Measurements from ENCODE around the gene STAG1.

Gene STAG1

GRCh38 chr3:136661282-136661681 lies 90.9 kb downstream of the STAG1 start:
- no peak for TF ChIP-seq CTCF (IDR thresholded peaks at IDR 0.05; ENCODE audit: insufficient read depth, low read length, poor library complexity, severe bottlenecking)
- no peaks in the 10 kb centered on the region for H3K36me3 ChIP-seq (ENCODE audit: control insufficient read depth, insufficient read depth, low read length)
- H3K4me3 ChIP-seq (replicated peaks; ENCODE audit: low read depth, low read length) = no peak overlapping the region
- H3K27me3 ChIP-seq (replicated peaks; ENCODE audit: control insufficient read depth, insufficient read depth, low read length) = no peaks in the 10 kb centered on the region
- no peak for DNase-seq (ENCODE audit: extremely low read depth, insufficient read length)

GRCh38 chr3:136658946-136659682 lies 93.1 kb downstream of the STAG1 start:
- DNase-seq (ENCODE audit: extremely low read depth, insufficient read length) = no peak
- no peak for TF ChIP-seq CTCF (IDR thresholded peaks at IDR 0.05; ENCODE audit: insufficient read depth, low read length, poor library complexity, severe bottlenecking)
- Histone ChIP-seq H3K4me3 (replicated peaks; ENCODE audit: low read depth, low read length) (no peak overlapping the region), H3K27me3 (replicated peaks; ENCODE audit: control insufficient read depth, insufficient read depth, low read length) (no peaks in the 10 kb centered on the region), H3K36me3 (ENCODE audit: control insufficient read depth, insufficient read depth, low read length) (no peaks in the 10 kb centered on the region)

GRCh38 chr3:136657526-136657925 lies 94.7 kb downstream of the STAG1 start:
- no peak overlapping the region for H3K4me3 ChIP-seq (replicated peaks; ENCODE audit: low read depth, low read length)
- DNase-seq (ENCODE audit: extremely low read depth, insufficient read length) = no peak
- no peaks in the 10 kb centered on the region for H3K36me3 ChIP-seq (ENCODE audit: control insufficient read depth, insufficient read depth, low read length)
- H3K27me3 ChIP-seq (replicated peaks; ENCODE audit: control insufficient read depth, insufficient read depth, low read length) = no peaks in the 10 kb centered on the region
- no peak for TF ChIP-seq CTCF (IDR thresholded peaks at IDR 0.05; ENCODE audit: insufficient read depth, low read length, poor library complexity, severe bottlenecking)

GRCh38 chr3:136653628-136654027 lies 98.5 kb downstream of the STAG1 start:
- no peak for TF ChIP-seq CTCF (IDR thresholded peaks at IDR 0.05; ENCODE audit: insufficient read depth, low read length, poor library complexity, severe bottlenecking)

GRCh38 chr3:136651581-136651980 lies 100.6 kb downstream of the STAG1 start:
- Histone ChIP-seq H3K4me3 (replicated peaks; ENCODE audit: low read depth, low read length) (no peak overlapping the region), H3K36me3 (ENCODE audit: control insufficient read depth, insufficient read depth, low read length) (no peaks in the 10 kb centered on the region), H3K27me3 (replicated peaks; ENCODE audit: control insufficient read depth, insufficient read depth, low read length) (no peaks in the 10 kb centered on the region)
- DNase-seq (ENCODE audit: extremely low read depth, insufficient read length) = no peak
- no peak for TF ChIP-seq CTCF (IDR thresholded peaks at IDR 0.05; ENCODE audit: insufficient read depth, low read length, poor library complexity, severe bottlenecking)

More at GRCh38 chr3:136653628-136654027, 98.5 kb downstream of the STAG1 start:
- no peaks in the 10 kb centered on the region for H3K36me3 ChIP-seq (ENCODE audit: control insufficient read depth, insufficient read depth, low read length)
- H3K27me3 ChIP-seq (replicated peaks; ENCODE audit: control insufficient read depth, insufficient read depth, low read length) = no peaks in the 10 kb centered on the region
- no peak for DNase-seq (ENCODE audit: extremely low read depth, insufficient read length)
- no peak overlapping the region for H3K4me3 ChIP-seq (replicated peaks; ENCODE audit: low read depth, low read length)

Measured in GM06990 (cell line).